Memory B cell (primary cell): ENCODE data around the gene CAMTA1.

ENCODE experiments used
- ATAC-seq: fragments of 150-1000 bp; cut with Tn5 transposase; 2 replicates; pipeline ENCODE4 v1.10.0; 2021; ENCODE audit warnings: low read depth, mild to moderate bottlenecking, moderate library complexity
- DNase-seq, 2 donors: peaks; one replicate each; pipeline ENCODE4 v3.0.0; 2022; ENCODE audit warnings: low spot score in 2 of 2
- H3K27ac Mint-ChIP-seq: one replicate; pipeline ENCODE4 v1.8.0; 2022; ENCODE audit warnings: mild to moderate bottlenecking, moderate library complexity, mixed read lengths
- H3K27me3 Mint-ChIP-seq: one replicate; pipeline ENCODE4 v1.8.0; 2022; ENCODE audit warnings: mixed read lengths
- H3K36me3 Mint-ChIP-seq: one replicate; pipeline ENCODE4 v1.8.0; 2022; ENCODE audit warnings: mild to moderate bottlenecking, mixed read lengths
- H3K4me1 Mint-ChIP-seq: one replicate; pipeline ENCODE4 v1.8.0; 2022; ENCODE audit warnings: mixed read lengths
- H3K4me3 Mint-ChIP-seq: one replicate; pipeline ENCODE4 v1.8.0; 2022; ENCODE audit warnings: mild to moderate bottlenecking, moderate library complexity, mixed read lengths
- H3K9me3 Mint-ChIP-seq: one replicate; pipeline ENCODE4 v1.8.0; 2022; ENCODE audit warnings: mixed read lengths

The CAMTA1 gene

GRCh38 chr1:7442918-7443317 lies 657.7 kb downstream of the CAMTA1 start:
- Mint-ChIP-seq H3K4me3 (no peak overlapping the region), H3K36me3 (no peaks in the 10 kb centered on the region), H3K4me1 (peaks cover 2% of the 10 kb centered on the region), H3K9me3 (no peaks in the 10 kb centered on the region), H3K27ac (no peak overlapping the region), H3K27me3 (peaks cover 4% of the 10 kb centered on the region)
- no peak for ATAC-seq
- no peak for DNase-seq

GRCh38 chr1:7444363-7444762 lies 659.1 kb downstream of the CAMTA1 start:
- Mint-ChIP-seq H3K27me3 (peaks cover 4% of the 10 kb centered on the region), H3K36me3 (no peaks in the 10 kb centered on the region), H3K4me3 (no peak overlapping the region), H3K27ac (no peak overlapping the region), H3K9me3 (no peaks in the 10 kb centered on the region), H3K4me1 (peaks cover 2% of the 10 kb centered on the region)
- no peak for DNase-seq
- ATAC-seq, result no peak

GRCh38 chr1:7447093-7447492 lies 661.8 kb downstream of the CAMTA1 start:
- no peak overlapping the region for H3K27ac Mint-ChIP-seq
- no peak for ATAC-seq

GRCh38 chr1:7447736-7448135 lies 662.5 kb downstream of the CAMTA1 start:
- no peak for DNase-seq
- no peak for ATAC-seq
- H3K27me3 Mint-ChIP-seq, result peaks cover 4% of the 10 kb centered on the region
- H3K27ac Mint-ChIP-seq, result no peak overlapping the region
- H3K36me3 Mint-ChIP-seq, result no peaks in the 10 kb centered on the region
- H3K4me3 Mint-ChIP-seq, result no peak overlapping the region
- H3K4me1 Mint-ChIP-seq, result peaks cover 2% of the 10 kb centered on the region
- H3K9me3 Mint-ChIP-seq, result no peaks in the 10 kb centered on the region

More at GRCh38 chr1:7447093-7447492, 661.8 kb downstream of the CAMTA1 start:
- H3K36me3 Mint-ChIP-seq, result no peaks in the 10 kb centered on the region
- DNase-seq, result no peak
- H3K9me3 Mint-ChIP-seq, result no peaks in the 10 kb centered on the region
- H3K4me3 Mint-ChIP-seq, result no peak overlapping the region
- H3K4me1 Mint-ChIP-seq, result peaks cover 2% of the 10 kb centered on the region
- H3K27me3 Mint-ChIP-seq, result peaks cover 4% of the 10 kb centered on the region

- Mint-ChIP-seq H3K36me3 (no peaks in the 10 kb centered on the region), H3K27ac (no peak overlapping the region), H3K27me3 (peaks cover 4% of the 10 kb centered on the region), H3K4me3 (no peak overlapping the region), H3K9me3 (no peaks in the 10 kb centered on the region), H3K4me1 (peaks cover 2% of the 10 kb centered on the region)
- DNase-seq (no peak), ATAC-seq (no peak)
Observed at GRCh38 chr1:7448986-7449385, 663.7 kb downstream of the CAMTA1 start.

GRCh38 chr1:7449750-7450149 lies 664.5 kb downstream of the CAMTA1 start:
- Mint-ChIP-seq H3K27me3 (peaks cover 2% of the 10 kb centered on the region), H3K4me1 (peaks cover 2% of the 10 kb centered on the region), H3K36me3 (no peaks in the 10 kb centered on the region), H3K9me3 (no peaks in the 10 kb centered on the region), H3K27ac (no peak overlapping the region), H3K4me3 (no peak overlapping the region)
- ATAC-seq, result no peak
- no peak for DNase-seq

- DNase-seq (no peak), ATAC-seq (no peak)
- Mint-ChIP-seq H3K36me3 (no peaks in the 10 kb centered on the region), H3K4me3 (no peak overlapping the region), H3K27ac (no peak overlapping the region), H3K4me1 (peaks cover 2% of the 10 kb centered on the region), H3K9me3 (no peaks in the 10 kb centered on the region), H3K27me3 (no peaks in the 10 kb centered on the region)
Observed at GRCh38 chr1:7450838-7451237, 665.6 kb downstream of the CAMTA1 start.

GRCh38 chr1:7453038-7453437 lies 667.8 kb downstream of the CAMTA1 start:
- H3K4me3 Mint-ChIP-seq, result no peak overlapping the region
- DNase-seq, result no peak
- peaks cover 1% of the 10 kb centered on the region for H3K27me3 Mint-ChIP-seq
- no peaks in the 10 kb centered on the region for H3K9me3 Mint-ChIP-seq
- no peaks in the 10 kb centered on the region for H3K36me3 Mint-ChIP-seq
- no peak for ATAC-seq
- H3K4me1 Mint-ChIP-seq, result no peaks in the 10 kb centered on the region
- no peak overlapping the region for H3K27ac Mint-ChIP-seq

- ATAC-seq (no peak), DNase-seq (no peak)
- Mint-ChIP-seq H3K4me3 (no peak overlapping the region), H3K9me3 (no peaks in the 10 kb centered on the region), H3K36me3 (no peaks in the 10 kb centered on the region), H3K27me3 (peaks cover 3% of the 10 kb centered on the region), H3K4me1 (no peaks in the 10 kb centered on the region), H3K27ac (no peak overlapping the region)
Observed at GRCh38 chr1:7454052-7454815, 669.0 kb downstream of the CAMTA1 start.

- no peaks in the 10 kb centered on the region for H3K36me3 Mint-ChIP-seq
- H3K27me3 Mint-ChIP-seq, result peaks cover 3% of the 10 kb centered on the region
- ATAC-seq, result no peak
- no peaks in the 10 kb centered on the region for H3K9me3 Mint-ChIP-seq
- no peak for DNase-seq
- H3K4me1 Mint-ChIP-seq, result no peaks in the 10 kb centered on the region
- H3K27ac Mint-ChIP-seq, result no peak overlapping the region
- no peak overlapping the region for H3K4me3 Mint-ChIP-seq
Observed at GRCh38 chr1:7454895-7455784, 669.9 kb downstream of the CAMTA1 start.

- Mint-ChIP-seq H3K27me3 (peaks cover 6% of the 10 kb centered on the region), H3K9me3 (no peaks in the 10 kb centered on the region)
- ATAC-seq, result no peak
Observed at GRCh38 chr1:7455796-7456721, 670.8 kb downstream of the CAMTA1 start.

GRCh38 chr1:7456722-7457082 lies 671.4 kb downstream of the CAMTA1 start:
- H3K4me1 Mint-ChIP-seq, result no peaks in the 10 kb centered on the region
- peaks cover 6% of the 10 kb centered on the region for H3K27me3 Mint-ChIP-seq
- H3K9me3 Mint-ChIP-seq, result no peaks in the 10 kb centered on the region
- H3K36me3 Mint-ChIP-seq, result no peaks in the 10 kb centered on the region
- no peak overlapping the region for H3K4me3 Mint-ChIP-seq
- no peak for ATAC-seq
- DNase-seq, result no peak
- no peak overlapping the region for H3K27ac Mint-ChIP-seq

More at GRCh38 chr1:7455796-7456721, 670.8 kb downstream of the CAMTA1 start:
- Mint-ChIP-seq H3K36me3 (no peaks in the 10 kb centered on the region), H3K4me3 (no peak overlapping the region), H3K27ac (no peak overlapping the region), H3K4me1 (no peaks in the 10 kb centered on the region)
- DNase-seq, result no peak

GRCh38 chr1:7457811-7458210 lies 672.6 kb downstream of the CAMTA1 start:
- no peaks in the 10 kb centered on the region for H3K36me3 Mint-ChIP-seq
- H3K27ac Mint-ChIP-seq, result no peak overlapping the region
- no peak overlapping the region for H3K4me3 Mint-ChIP-seq
- H3K4me1 Mint-ChIP-seq, result no peaks in the 10 kb centered on the region
- no peaks in the 10 kb centered on the region for H3K9me3 Mint-ChIP-seq
- peaks cover 6% of the 10 kb centered on the region for H3K27me3 Mint-ChIP-seq
- no peak for DNase-seq
- ATAC-seq, result no peak

- H3K4me3 Mint-ChIP-seq, result no peak overlapping the region
- H3K9me3 Mint-ChIP-seq, result no peaks in the 10 kb centered on the region
- no peak overlapping the region for H3K27ac Mint-ChIP-seq
- no peak for DNase-seq
- H3K4me1 Mint-ChIP-seq, result peaks cover 3% of the 10 kb centered on the region
- peaks cover 9% of the 10 kb centered on the region for H3K27me3 Mint-ChIP-seq
- no peaks in the 10 kb centered on the region for H3K36me3 Mint-ChIP-seq
- ATAC-seq, result no peak
Observed at GRCh38 chr1:7458946-7459345, 673.7 kb downstream of the CAMTA1 start.
